SU-DHL-6 (cell line): ENCODE results near the gene ZNHIT1.

Experiments used
- H2AFZ ChIP-seq: fragments of 200-600 bp; sonication (generic); 2 replicates; pipeline ENCODE4 v1.6.1; 2014; ENCODE audit warnings: low read depth, mild to moderate bottlenecking, moderate library complexity, mixed read lengths, antibody characterized with exemption, low read length; ENCODE audit not compliant: severe bottlenecking
- H3F3A ChIP-seq: fragments of 200-600 bp; shearing (Covaris generic); 2 replicates; pipeline ENCODE4 v1.6.0; 2016; ENCODE audit warnings: antibody characterized with exemption, mild to moderate bottlenecking; ENCODE audit not compliant: insufficient read depth
- H3K27ac ChIP-seq: fragments of 200-600 bp; sonication (generic); 2 replicates; pipeline ENCODE4 v1.5.1; 2016; ENCODE audit warnings: low read depth, mild to moderate bottlenecking, low read length, moderate library complexity, mixed read lengths
- H3K27me3 ChIP-seq: fragments of 200-600 bp; sonication (generic), shearing (Covaris generic); 2 replicates; pipeline ENCODE4 v1.6.0; 2014; ENCODE audit warnings: mild to moderate bottlenecking, low read length
- H3K36me3 ChIP-seq: fragments of 200-600 bp; sonication (generic); 2 replicates; pipeline ENCODE4 v1.6.1; 2014; ENCODE audit warnings: mild to moderate bottlenecking, low read length, mixed read lengths
- H3K4me2 ChIP-seq: fragments of 300-600, 200-600 bp; shearing (Covaris generic), sonication (generic); 2 replicates; pipeline ENCODE4 v1.6.0; 2014; ENCODE audit warnings: low read length, low read depth, mild to moderate bottlenecking; ENCODE audit not compliant: poor library complexity, severe bottlenecking
- H3K4me3 ChIP-seq: fragments of 200-600 bp; sonication (generic); 2 replicates; pipeline ENCODE4 v1.5.1; 2014; ENCODE audit warnings: antibody characterized with exemption, low read length, mild to moderate bottlenecking, mixed read lengths; ENCODE audit not compliant: insufficient read depth, poor library complexity, severe bottlenecking
- H3K79me2 ChIP-seq: fragments of 200-600 bp; sonication (generic); 2 replicates; pipeline ENCODE4 v1.6.1; 2014; ENCODE audit warnings: mild to moderate bottlenecking, low read length, moderate library complexity; ENCODE audit not compliant: insufficient read depth
- H3K9ac ChIP-seq: fragments of 200-600 bp; sonication (generic); 2 replicates; pipeline ENCODE4 v1.7.0; 2014; ENCODE audit warnings: mild to moderate bottlenecking, low read length
- H3K9me2 ChIP-seq: fragments of 200-600 bp; sonication (generic); replicated peaks from 2 replicates; pipeline ENCODE4 v1.6.1; 2014; ENCODE audit warnings: low read length; ENCODE audit not compliant: insufficient read depth
- H3K9me3 ChIP-seq: fragments of 200-600 bp; sonication (generic); 2 replicates; pipeline ENCODE4 v1.6.1; 2014; ENCODE audit warnings: low read length, mixed read lengths; ENCODE audit not compliant: insufficient read depth
- H4K20me1 ChIP-seq: fragments of 200-600 bp; sonication (generic); 2 replicates; pipeline ENCODE4 v1.6.1; 2014; ENCODE audit warnings: low read depth, mild to moderate bottlenecking, antibody characterized with exemption, low read length, moderate library complexity, mixed read lengths
- EZH2phosphoT487 ChIP-seq: fragments of 200-600 bp; sonication (generic), shearing (Covaris generic); conservative IDR thresholded peaks from 2 replicates; pipeline ENCODE4 v1.6.1; 2018; ENCODE audit warnings: mild to moderate bottlenecking, antibody characterized with exemption, low read length, moderate library complexity, mixed read lengths
- TF ChIP-seq, protein P1 (sequence below): fragments of 200-600 bp; sonication (generic); IDR thresholded peaks from one replicate; pipeline ENCODE4 v1.5.1; 2017; ENCODE audit warnings: antibody characterized with exemption, mild to moderate bottlenecking, low read length, moderate library complexity; ENCODE audit not compliant: insufficient read depth, poor library complexity, severe bottlenecking

ZNHIT1 gene

DNA sequence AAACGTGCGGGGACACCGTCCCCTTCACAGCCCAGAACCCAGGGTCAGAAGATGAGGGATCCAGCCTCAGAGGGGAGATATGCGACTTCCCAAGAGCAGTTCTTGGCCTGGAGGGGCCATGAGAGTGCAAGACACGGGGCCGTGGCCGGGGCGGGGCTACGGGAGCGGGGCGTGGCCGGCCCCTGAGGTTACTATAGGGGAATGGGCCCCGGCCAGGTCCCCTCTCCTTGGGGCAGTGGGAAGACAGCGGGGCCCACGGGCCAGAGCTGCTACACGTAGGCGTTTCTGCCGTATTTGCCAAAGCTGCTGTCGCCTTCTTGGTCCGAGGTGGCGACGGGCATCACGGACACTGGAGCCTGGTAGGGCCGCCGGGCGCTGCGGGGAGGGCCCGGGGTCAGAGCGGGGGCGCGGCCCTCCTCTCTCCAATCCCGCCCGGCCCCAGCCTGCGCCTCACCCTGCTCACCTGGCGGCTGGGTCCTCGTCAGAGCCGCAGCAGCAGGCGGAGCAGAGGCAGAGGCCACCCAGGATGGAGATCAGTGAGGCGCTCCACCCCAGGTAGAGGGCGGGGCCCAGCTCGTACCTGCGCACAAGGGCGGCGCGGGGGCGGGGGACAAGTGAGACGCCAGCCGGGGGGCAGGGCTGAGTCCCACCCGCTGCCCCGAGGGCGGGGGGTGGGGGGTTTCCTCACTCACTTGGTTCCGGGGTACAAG lies 14.3 kb downstream of the ZNHIT1 start:
- H3K9ac ChIP-seq, result no peak overlapping the region
- H3K4me2 ChIP-seq, result no peak overlapping the region
- H3K9me3 ChIP-seq, result no peaks in the 10 kb centered on the region
- H3K27ac ChIP-seq, result no peak overlapping the region
- H3K9me2 ChIP-seq, result no peaks in the 10 kb centered on the region
- H3K27me3 ChIP-seq, result no peaks in the 10 kb centered on the region
- TF ChIP-seq EZH2phosphoT487, result no peak
- TF ChIP-seq, protein P1, sequence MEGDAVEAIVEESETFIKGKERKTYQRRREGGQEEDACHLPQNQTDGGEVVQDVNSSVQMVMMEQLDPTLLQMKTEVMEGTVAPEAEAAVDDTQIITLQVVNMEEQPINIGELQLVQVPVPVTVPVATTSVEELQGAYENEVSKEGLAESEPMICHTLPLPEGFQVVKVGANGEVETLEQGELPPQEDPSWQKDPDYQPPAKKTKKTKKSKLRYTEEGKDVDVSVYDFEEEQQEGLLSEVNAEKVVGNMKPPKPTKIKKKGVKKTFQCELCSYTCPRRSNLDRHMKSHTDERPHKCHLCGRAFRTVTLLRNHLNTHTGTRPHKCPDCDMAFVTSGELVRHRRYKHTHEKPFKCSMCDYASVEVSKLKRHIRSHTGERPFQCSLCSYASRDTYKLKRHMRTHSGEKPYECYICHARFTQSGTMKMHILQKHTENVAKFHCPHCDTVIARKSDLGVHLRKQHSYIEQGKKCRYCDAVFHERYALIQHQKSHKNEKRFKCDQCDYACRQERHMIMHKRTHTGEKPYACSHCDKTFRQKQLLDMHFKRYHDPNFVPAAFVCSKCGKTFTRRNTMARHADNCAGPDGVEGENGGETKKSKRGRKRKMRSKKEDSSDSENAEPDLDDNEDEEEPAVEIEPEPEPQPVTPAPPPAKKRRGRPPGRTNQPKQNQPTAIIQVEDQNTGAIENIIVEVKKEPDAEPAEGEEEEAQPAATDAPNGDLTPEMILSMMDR, result no peak
- no peaks in the 10 kb centered on the region for H3K79me2 ChIP-seq
- H2AFZ ChIP-seq, result no peak overlapping the region
- no peak overlapping the region for H3K4me3 ChIP-seq
- no peaks in the 10 kb centered on the region for H4K20me1 ChIP-seq
- H3K36me3 ChIP-seq, result no peaks in the 10 kb centered on the region
- no peaks in the 10 kb centered on the region for H3F3A ChIP-seq

DNA sequence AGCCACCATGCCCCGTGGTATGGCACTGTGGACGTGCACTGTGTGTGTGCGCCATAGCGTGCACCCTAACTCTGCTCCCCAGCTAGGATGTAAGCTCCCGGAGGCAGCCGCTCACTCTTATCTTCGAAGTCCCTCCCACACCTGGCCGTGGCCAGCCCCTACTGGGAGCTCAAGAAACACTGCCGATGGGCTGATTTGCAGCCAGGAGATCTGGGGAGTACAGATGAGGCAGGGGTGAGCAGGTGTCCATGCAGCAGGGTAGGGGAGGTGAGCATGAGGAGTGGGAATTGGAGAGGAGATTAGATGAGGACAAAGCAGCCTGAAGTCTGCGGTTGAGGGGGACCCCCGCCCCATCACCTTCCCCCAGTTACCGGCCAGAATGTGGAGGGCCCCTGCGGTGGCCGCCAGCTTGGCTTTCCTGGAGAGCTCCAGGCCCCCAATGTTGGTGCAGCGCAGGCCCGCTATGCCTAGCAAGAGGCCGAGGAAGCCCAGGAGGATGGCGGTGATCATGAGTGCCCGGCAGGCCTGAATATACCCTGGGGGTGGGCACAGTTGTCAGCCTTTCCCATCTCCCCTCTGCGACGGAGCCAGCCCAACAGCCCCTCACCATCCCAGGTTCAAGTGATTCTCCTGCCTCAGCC lies 16.1 kb downstream of the ZNHIT1 start:
- H3K4me3 ChIP-seq, result no peak overlapping the region
- no peaks in the 10 kb centered on the region for H3F3A ChIP-seq
- H3K79me2 ChIP-seq, result no peaks in the 10 kb centered on the region
- H3K27me3 ChIP-seq, result no peaks in the 10 kb centered on the region
- TF ChIP-seq, protein P1, result no peak
- TF ChIP-seq EZH2phosphoT487, result no peak
- no peaks in the 10 kb centered on the region for H3K9me2 ChIP-seq
- H2AFZ ChIP-seq, result no peak overlapping the region
- H3K27ac ChIP-seq, result no peak overlapping the region
- no peaks in the 10 kb centered on the region for H3K36me3 ChIP-seq
- no peaks in the 10 kb centered on the region for H4K20me1 ChIP-seq
- H3K9ac ChIP-seq, result no peak overlapping the region
- H3K9me3 ChIP-seq, result no peaks in the 10 kb centered on the region
- H3K4me2 ChIP-seq, result no peak overlapping the region

DNA sequence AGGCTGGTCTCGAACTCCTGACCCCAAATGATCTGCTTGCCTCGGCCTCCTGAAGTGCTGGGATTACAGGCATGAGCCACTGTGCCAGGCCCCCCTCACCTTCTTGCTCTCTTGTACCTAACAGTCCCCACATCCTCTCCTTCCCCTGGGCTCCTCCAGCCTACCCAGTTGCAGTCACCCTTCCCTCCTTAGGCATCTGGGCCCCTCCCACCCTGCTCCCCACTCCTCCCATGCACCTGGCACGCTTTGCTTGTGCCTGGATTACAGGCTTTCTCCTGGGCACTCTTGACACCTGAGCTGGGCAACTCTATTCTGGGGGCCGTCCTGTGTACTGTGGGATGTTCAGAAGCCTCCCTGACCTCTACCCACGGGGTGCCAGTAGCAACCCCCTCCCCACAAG lies 16.7 kb downstream of the ZNHIT1 start:
- Histone ChIP-seq H3F3A (no peaks in the 10 kb centered on the region), H3K79me2 (no peaks in the 10 kb centered on the region), H2AFZ (no peak overlapping the region), H3K4me3 (no peak overlapping the region), H4K20me1 (no peaks in the 10 kb centered on the region), H3K9ac (no peak overlapping the region), H3K4me2 (no peak overlapping the region), H3K9me3 (no peaks in the 10 kb centered on the region), H3K27ac (no peak overlapping the region), H3K36me3 (no peaks in the 10 kb centered on the region), H3K9me2 (no peaks in the 10 kb centered on the region), H3K27me3 (no peaks in the 10 kb centered on the region)
- TF ChIP-seq EZH2phosphoT487, result no peak
- TF ChIP-seq, protein P1, result no peak
